Stimulated activated CD4-positive, alpha-beta T cell treated with anti-CD3 and anti-CD28 coated beads, Interleukin-2, amount 100 ng/mL, for 4 hours (primary cell): Measurements from ENCODE around the gene OSBPL3.

Experiments
- DNase-seq: peaks from one replicate; pipeline ENCODE4 v3.0.0-alpha.2; 2020; ENCODE audit warnings: low read depth

The OSBPL3 gene

GRCh38 chr7:24861336-24861735, 118.6 kb downstream of the OSBPL3 start:
- DNase-seq: no peak

- DNase-seq: no peak
Measured at GRCh38 chr7:24860611-24861010, 119.4 kb downstream of the OSBPL3 start.

GRCh38 chr7:24858108-24858977, 121.6 kb downstream of the OSBPL3 start:
- no peak for DNase-seq

GRCh38 chr7:24857623-24858022, 122.4 kb downstream of the OSBPL3 start:
- DNase-seq: no peak

GRCh38 chr7:24854866-24855265, 125.1 kb downstream of the OSBPL3 start:
- DNase-seq: no peak

- DNase-seq: no peak
Measured at GRCh38 chr7:24851786-24852185, 128.2 kb downstream of the OSBPL3 start.

GRCh38 chr7:24848878-24849277, 131.1 kb downstream of the OSBPL3 start:
- no peak for DNase-seq

GRCh38 chr7:24847754-24848153, 132.2 kb downstream of the OSBPL3 start:
- no peak for DNase-seq

GRCh38 chr7:24843821-24844434, 136.1 kb downstream of the OSBPL3 start:
- DNase-seq: no peak

GRCh38 chr7:24842449-24843241, 137.3 kb downstream of the OSBPL3 start:
- DNase-seq: no peak

GRCh38 chr7:24842029-24842428, 137.9 kb downstream of the OSBPL3 start:
- no peak for DNase-seq

GRCh38 chr7:24840563-24840962, 139.4 kb downstream of the OSBPL3 start:
- DNase-seq: no peak

GRCh38 chr7:24836084-24836483, 143.9 kb downstream of the OSBPL3 start:
- no peak for DNase-seq

- DNase-seq: no peak
Measured at GRCh38 chr7:24835643-24836042, 144.3 kb downstream of the OSBPL3 start.

- DNase-seq: no peak
Measured at GRCh38 chr7:24834128-24834798, 145.7 kb downstream of the OSBPL3 start.

GRCh38 chr7:24833549-24833948, 146.4 kb downstream of the OSBPL3 start:
- DNase-seq: no peak

GRCh38 chr7:24831240-24831639, 148.7 kb downstream of the OSBPL3 start:
- DNase-seq: no peak

GRCh38 chr7:24830440-24831050, 149.4 kb downstream of the OSBPL3 start:
- DNase-seq: no peak

GRCh38 chr7:24829787-24830186, 150.2 kb downstream of the OSBPL3 start:
- no peak for DNase-seq

GRCh38 chr7:24828891-24829661, 150.9 kb downstream of the OSBPL3 start:
- no peak for DNase-seq

- no peak for DNase-seq
Measured at GRCh38 chr7:24827589-24827988, 152.4 kb downstream of the OSBPL3 start.
